Measurements from ENCODE around the gene TMEM145.

GRCh38 chr19:42323473-42323851 is 10.4 kb downstream of the TMEM145 start:
- TF ChIP-seq, protein P1, sequence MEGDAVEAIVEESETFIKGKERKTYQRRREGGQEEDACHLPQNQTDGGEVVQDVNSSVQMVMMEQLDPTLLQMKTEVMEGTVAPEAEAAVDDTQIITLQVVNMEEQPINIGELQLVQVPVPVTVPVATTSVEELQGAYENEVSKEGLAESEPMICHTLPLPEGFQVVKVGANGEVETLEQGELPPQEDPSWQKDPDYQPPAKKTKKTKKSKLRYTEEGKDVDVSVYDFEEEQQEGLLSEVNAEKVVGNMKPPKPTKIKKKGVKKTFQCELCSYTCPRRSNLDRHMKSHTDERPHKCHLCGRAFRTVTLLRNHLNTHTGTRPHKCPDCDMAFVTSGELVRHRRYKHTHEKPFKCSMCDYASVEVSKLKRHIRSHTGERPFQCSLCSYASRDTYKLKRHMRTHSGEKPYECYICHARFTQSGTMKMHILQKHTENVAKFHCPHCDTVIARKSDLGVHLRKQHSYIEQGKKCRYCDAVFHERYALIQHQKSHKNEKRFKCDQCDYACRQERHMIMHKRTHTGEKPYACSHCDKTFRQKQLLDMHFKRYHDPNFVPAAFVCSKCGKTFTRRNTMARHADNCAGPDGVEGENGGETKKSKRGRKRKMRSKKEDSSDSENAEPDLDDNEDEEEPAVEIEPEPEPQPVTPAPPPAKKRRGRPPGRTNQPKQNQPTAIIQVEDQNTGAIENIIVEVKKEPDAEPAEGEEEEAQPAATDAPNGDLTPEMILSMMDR (conservative IDR thresholded peaks at IDR 0.05; ENCODE audit: low read length): no peak
- no peak for TF ChIP-seq EZH2phosphoT487 (IDR thresholded peaks at IDR 0.05; ENCODE audit: borderline replicate concordance)

All from Loucy (cell line).